ENCODE measurements around the gene CADPS.

CADPS gene

DNA sequence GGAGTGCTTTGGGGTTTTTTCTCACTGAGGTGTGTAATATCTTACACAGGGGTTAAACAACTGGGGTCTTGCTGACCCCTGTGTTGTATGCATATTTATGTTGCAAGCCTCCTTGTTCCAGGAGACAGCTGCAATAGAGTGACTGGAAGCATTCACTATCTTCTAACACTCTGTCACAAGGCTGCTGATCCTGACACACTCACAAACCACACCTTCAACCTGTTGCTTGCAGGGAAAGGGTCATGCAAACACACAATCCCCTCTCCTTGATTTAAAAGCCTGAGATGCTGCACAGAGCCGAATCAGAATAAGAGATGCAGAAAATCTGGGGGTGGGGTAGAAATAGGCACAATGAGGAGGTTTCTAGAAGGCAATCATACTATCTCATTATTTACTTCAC, 197.3 kb downstream of the CADPS start:
- no peaks in the 10 kb centered on the region for H3K36me3 Mint-ChIP-seq
- H3K27ac Mint-ChIP-seq: no peak overlapping the region
- H3K4me1 Mint-ChIP-seq (ENCODE audit: low read depth): no peaks in the 10 kb centered on the region
- H3K9me3 Mint-ChIP-seq (ENCODE audit: low read depth): no peaks in the 10 kb centered on the region
- H3K4me3 Mint-ChIP-seq: no peak overlapping the region
- H3K27me3 Mint-ChIP-seq: peaks cover 3% of the 10 kb centered on the region

DNA sequence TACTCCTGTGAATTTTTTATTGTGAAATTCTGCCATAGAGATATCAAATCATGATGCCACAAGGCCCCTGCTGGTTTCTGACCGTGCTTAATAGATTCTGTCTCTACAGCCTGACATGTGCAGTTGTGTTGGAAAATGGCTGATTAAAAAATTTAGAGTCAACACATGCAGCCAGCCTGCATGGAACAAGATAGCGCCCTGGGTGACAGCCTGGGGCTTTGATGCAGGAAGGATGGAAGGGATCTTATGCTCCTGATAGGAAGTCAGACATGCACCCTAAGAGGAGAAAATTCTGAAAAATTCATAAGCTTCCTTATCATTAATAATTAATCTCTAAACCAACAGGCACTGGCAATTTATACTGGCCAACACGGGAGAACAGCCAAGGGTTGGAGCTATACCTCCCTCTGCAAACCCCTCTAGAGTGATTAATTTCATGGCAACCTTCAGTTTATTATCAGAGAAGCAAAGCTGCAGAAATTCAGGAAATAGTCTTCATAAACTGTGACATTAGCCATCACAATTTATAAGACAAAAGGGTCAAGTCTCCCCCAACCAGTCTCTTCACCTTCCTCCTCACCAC, 198.4 kb downstream of the CADPS start:
- no peaks in the 10 kb centered on the region for H3K9me3 Mint-ChIP-seq (ENCODE audit: low read depth)
- H3K36me3 Mint-ChIP-seq: no peaks in the 10 kb centered on the region
- H3K27me3 Mint-ChIP-seq: peaks cover 6% of the 10 kb centered on the region
- H3K4me1 Mint-ChIP-seq (ENCODE audit: low read depth): no peaks in the 10 kb centered on the region
- H3K4me3 Mint-ChIP-seq: no peak overlapping the region
- no peak overlapping the region for H3K27ac Mint-ChIP-seq

DNA sequence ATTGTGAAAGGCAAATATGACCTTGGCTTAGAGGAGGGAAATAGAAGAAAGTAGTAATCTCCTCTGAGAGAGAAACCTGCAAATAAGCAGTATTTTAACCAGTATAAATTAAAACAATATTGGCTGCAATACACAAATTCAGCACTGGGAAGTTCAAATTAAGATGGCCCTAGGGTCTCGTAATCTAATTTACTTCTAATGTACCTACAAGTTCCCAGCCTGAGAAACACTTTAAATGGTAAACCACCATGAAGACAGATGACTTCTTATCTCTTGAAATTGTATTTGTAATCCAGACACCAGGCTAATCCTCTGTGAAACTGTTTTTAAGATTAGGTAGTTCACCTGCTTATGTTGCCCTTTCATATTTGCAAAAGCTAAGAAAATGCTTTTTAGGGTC, 199.7 kb downstream of the CADPS start:
- Mint-ChIP-seq H3K4me1 (ENCODE audit: low read depth) (no peaks in the 10 kb centered on the region), H3K9me3 (ENCODE audit: low read depth) (no peaks in the 10 kb centered on the region), H3K4me3 (no peak overlapping the region), H3K27me3 (peaks cover 6% of the 10 kb centered on the region), H3K36me3 (no peaks in the 10 kb centered on the region), H3K27ac (no peak overlapping the region)

DNA sequence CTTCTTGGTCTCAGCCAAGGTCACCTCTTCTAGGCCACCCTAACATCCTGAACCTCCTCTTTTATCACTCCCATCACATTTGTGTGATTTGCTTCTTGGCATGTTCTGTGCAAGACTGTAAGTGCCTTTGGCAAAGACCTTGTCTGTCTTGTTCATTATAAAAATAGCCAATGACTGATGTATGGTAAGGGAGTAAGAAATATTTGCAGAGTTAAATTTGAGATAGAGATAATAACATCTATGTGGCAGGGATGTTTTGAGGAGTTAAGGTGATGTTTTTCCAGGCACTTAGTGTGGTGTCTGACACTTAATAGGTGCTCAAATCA, 202.3 kb downstream of the CADPS start:
- Mint-ChIP-seq H3K4me1 (ENCODE audit: low read depth) (no peaks in the 10 kb centered on the region), H3K4me3 (no peak overlapping the region), H3K27ac (no peak overlapping the region), H3K9me3 (ENCODE audit: low read depth) (no peaks in the 10 kb centered on the region), H3K27me3 (peaks cover 8% of the 10 kb centered on the region), H3K36me3 (no peaks in the 10 kb centered on the region)

DNA sequence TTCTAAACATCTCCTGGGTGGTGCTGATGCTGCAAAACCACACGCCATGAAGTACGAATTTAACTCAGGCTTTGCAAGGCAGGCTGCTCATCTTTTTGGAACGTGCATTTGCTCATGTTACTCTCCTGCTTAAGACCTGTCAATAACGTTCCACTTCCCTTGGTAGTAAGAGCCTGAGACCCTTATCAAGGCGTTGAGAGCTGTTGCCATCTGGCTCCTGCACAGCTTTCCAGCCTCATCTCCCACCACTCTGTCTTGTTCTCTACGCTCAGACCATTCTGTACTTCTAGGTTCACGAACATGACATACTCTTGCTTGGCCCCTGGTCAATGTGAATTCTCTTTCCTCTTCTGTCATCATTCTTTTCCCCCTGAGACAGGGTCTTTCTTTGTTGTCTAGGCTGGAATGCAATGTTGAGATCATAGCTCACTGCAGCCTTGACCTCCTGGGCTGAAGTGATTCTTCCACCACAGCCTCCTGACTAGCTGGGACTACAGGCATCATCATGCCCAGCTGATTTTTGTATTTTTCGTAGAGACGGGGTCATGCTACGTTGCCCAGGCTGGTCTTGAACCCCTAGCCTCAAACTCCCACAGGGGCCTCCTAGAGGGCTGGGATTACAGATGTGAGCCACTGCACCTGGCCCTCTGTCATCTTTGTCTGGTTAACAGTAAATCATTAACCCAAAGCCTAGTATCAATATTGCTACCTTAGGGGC, 202.8 kb downstream of the CADPS start:
- Mint-ChIP-seq H3K9me3 (ENCODE audit: low read depth) (no peaks in the 10 kb centered on the region), H3K4me3 (no peak overlapping the region), H3K27me3 (peaks cover 10% of the 10 kb centered on the region), H3K36me3 (no peaks in the 10 kb centered on the region), H3K4me1 (ENCODE audit: low read depth) (no peaks in the 10 kb centered on the region), H3K27ac (no peak overlapping the region)

DNA sequence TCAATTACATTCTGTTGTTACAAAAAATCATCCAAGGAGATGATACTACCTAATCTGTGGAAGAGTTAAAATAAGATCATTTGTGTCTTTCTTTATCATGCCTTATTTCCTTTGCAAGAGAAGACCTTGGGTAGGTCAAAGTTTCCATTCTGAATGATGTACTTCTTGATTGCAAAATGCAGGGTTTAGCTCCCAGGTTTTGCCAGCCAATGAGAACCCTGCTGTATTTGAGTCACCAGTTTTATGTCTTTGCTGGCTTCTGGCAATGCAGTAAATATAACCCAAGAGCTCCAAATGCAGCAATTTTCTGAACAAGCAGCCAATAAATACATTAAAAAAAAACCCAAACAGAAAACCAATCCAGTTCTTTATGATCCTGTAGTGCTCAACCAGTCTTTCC, 204.9 kb downstream of the CADPS start:
- Mint-ChIP-seq H3K27me3 (peaks cover 7% of the 10 kb centered on the region), H3K9me3 (ENCODE audit: low read depth) (no peaks in the 10 kb centered on the region), H3K27ac (no peak overlapping the region), H3K36me3 (no peaks in the 10 kb centered on the region), H3K4me1 (ENCODE audit: low read depth) (no peaks in the 10 kb centered on the region), H3K4me3 (no peak overlapping the region)

DNA sequence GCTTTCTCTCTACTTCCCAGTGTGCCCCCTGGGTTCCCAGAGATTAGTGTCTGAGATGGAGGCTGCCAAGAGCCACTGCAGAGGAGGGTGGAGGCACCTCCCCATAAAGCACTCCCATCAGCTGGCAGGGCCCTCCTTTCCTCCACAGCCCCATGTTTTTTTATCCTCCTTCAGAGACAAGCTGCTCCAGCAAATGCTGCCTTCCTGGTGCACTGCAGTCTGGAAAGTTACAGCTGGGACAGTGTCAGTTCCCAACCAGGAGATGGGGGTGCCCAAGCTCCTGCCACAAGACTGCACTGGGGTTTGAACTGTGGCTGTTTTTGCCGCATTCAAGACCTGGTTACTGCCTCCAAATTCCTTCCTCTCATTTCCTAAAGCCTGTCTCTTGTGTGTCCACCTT, 206.1 kb downstream of the CADPS start:
- Mint-ChIP-seq H3K4me3 (no peak overlapping the region), H3K4me1 (ENCODE audit: low read depth) (no peaks in the 10 kb centered on the region), H3K9me3 (ENCODE audit: low read depth) (no peaks in the 10 kb centered on the region), H3K27me3 (peaks cover 7% of the 10 kb centered on the region), H3K36me3 (no peaks in the 10 kb centered on the region), H3K27ac (no peak overlapping the region)

DNA sequence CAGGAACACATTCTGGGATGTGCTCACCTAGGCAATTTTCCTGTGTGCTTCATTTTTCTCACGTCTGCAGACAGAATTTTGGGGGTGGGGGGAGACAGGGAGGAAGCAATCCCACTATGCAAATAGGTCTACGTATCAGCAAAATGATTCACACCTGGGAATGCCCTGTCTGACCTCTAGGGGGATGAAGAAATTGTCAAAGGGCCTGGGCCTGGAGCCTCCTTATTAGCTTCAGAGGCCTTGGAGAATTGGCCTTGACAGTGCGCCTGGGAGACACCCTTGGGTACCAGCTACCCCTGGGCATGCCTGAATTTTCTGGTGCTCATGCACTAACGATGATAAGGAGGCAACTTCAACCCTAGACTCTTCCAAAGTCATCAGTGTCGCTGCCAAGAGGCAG, 207.5 kb downstream of the CADPS start:
- no peak overlapping the region for H3K4me3 Mint-ChIP-seq
- no peaks in the 10 kb centered on the region for H3K36me3 Mint-ChIP-seq
- peaks cover 7% of the 10 kb centered on the region for H3K27me3 Mint-ChIP-seq
- H3K4me1 Mint-ChIP-seq (ENCODE audit: low read depth): no peaks in the 10 kb centered on the region
- no peak overlapping the region for H3K27ac Mint-ChIP-seq
- H3K9me3 Mint-ChIP-seq (ENCODE audit: low read depth): no peaks in the 10 kb centered on the region

DNA sequence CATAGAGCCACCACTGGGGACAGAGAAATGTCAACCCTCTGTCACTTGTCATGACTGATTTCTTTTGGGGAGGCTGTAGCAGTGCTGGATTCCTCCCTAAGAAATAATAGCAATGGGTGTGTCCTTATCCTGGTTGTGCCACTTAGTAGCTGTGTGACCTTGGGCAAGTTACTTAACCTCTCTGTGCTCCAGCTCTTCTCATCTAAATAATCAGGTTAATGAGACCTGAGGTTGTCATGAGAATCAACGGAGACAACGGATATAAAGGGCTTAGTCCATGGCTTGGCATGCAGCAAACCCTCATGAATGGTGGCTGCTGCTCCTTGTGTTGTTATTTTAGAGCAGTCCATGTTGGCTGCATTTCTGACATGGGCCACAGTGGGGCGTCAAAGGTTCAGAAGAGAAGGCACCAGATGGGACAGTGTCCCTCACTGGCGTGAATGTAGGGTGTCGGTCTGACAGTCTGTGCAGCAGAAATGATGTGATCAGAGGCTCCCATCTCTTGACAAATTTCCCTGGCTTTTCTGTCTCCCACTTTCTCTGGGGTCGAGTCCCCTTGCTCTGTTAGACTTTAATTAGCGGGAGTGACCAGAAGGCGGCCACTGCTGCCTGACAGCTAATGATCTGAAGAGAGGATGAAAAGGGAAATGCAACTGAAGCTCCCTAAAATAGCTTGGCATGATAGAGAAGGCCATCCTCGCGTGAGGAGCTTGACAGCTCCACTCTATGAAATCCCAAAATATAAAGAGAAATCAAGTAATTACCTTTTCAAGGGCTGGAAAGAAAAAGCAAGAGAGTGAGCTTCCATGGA, 209.4 kb downstream of the CADPS start:
- Mint-ChIP-seq H3K36me3 (no peaks in the 10 kb centered on the region), H3K4me3 (no peak overlapping the region), H3K4me1 (ENCODE audit: low read depth) (no peaks in the 10 kb centered on the region), H3K9me3 (ENCODE audit: low read depth) (no peaks in the 10 kb centered on the region), H3K27ac (no peak overlapping the region), H3K27me3 (peaks cover 6% of the 10 kb centered on the region)

DNA sequence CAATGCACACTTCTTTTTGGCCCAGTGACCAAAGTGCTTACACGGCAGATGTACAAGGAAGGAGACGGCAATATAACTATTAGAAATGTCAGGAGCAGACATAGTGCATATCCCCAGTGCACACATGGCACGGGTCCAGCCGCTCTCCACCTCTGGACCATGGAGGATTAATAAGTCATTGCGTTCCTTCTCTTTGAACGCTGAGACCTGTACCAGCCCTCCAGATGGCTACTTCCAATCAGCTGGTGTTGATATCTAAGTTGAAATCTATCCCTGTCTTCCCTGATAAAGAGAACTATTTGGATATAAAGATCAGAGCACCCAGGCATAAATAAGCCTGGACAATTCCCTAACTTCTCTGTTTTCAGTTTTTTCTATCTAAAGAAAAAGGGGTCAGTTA, 212.5 kb downstream of the CADPS start:
- no peaks in the 10 kb centered on the region for H3K9me3 Mint-ChIP-seq (ENCODE audit: low read depth)
- H3K27me3 Mint-ChIP-seq: peaks cover 2% of the 10 kb centered on the region
- H3K4me1 Mint-ChIP-seq (ENCODE audit: low read depth): no peaks in the 10 kb centered on the region
- H3K36me3 Mint-ChIP-seq: no peaks in the 10 kb centered on the region
- no peak overlapping the region for H3K4me3 Mint-ChIP-seq
- H3K27ac Mint-ChIP-seq: no peak overlapping the region

DNA sequence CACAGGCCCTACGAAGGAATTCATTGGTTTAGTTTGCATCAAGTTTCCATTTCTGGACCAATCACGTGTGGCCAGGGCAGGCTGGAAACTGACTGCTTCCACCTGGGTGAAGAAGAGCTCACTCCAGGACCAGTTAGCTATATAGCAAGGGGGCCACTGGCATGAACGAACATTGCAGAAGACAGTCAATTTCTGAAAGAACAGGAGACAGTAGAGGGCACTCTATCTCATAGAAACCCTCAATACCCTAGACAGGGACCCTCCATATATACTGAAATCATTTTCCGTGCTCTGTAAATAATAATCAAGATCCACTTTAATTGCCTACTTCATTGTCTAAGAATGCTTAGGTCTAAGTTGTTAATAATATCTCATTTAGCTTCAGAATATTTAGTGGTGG, 215.6 kb downstream of the CADPS start:
- no peak overlapping the region for H3K4me3 Mint-ChIP-seq
- H3K36me3 Mint-ChIP-seq: no peaks in the 10 kb centered on the region
- no peak overlapping the region for H3K27ac Mint-ChIP-seq
- H3K4me1 Mint-ChIP-seq (ENCODE audit: low read depth): no peaks in the 10 kb centered on the region
- H3K27me3 Mint-ChIP-seq: peaks cover 2% of the 10 kb centered on the region
- no peaks in the 10 kb centered on the region for H3K9me3 Mint-ChIP-seq (ENCODE audit: low read depth)

DNA sequence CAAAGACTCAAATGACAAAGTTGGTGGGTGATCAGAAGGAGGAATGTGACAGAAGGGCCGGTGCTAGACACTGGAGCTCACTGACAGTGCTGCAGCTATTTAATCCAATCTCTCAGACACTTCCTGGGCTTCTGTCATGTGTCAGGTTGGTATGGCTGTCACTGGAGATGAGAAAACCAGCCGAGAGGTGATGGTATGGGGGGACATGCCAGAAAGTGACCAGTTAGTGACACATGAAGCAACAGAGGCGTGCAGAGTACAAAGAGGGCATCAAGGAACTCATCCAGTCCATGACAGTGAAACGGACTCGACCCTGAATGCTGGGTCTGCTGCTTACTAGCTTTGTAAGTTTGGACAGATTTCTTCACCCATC, 219.5 kb downstream of the CADPS start:
- H3K4me3 Mint-ChIP-seq: no peak overlapping the region
- no peak overlapping the region for H3K27ac Mint-ChIP-seq
- no peaks in the 10 kb centered on the region for H3K9me3 Mint-ChIP-seq (ENCODE audit: low read depth)
- no peaks in the 10 kb centered on the region for H3K27me3 Mint-ChIP-seq
- no peaks in the 10 kb centered on the region for H3K36me3 Mint-ChIP-seq
- H3K4me1 Mint-ChIP-seq (ENCODE audit: low read depth): no peaks in the 10 kb centered on the region

DNA sequence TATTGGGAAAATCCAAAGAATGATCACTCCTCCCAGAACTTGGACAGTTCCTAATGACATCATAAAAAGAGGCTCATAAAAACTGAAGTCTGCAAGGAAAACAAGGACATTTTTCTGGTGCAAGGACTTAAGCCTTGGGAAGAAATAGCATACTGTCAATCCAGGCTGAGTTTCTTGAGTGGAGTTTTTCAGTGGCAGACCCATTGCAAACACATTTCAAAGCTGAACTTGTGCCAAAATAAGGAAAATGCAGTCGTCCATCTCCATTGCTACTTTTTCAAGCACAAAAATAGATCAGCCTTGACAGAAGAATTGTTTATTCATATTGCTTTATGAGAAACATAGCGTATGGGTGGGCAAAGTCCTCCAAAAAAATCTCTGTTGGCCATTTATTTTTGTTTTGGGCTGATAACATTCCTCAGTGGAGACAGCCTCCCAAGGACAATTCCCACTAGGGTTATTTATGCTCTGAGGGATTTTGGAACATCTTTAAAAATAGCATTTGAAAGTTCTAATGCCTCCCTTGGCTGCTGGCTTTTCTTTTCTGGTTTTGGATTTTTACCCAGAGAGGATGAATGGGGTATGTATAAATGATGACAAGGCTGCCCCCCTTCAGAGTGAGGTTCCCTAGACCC, 220.0 kb downstream of the CADPS start:
- no peaks in the 10 kb centered on the region for H3K9me3 Mint-ChIP-seq (ENCODE audit: low read depth)
- no peak overlapping the region for H3K4me3 Mint-ChIP-seq
- H3K36me3 Mint-ChIP-seq: no peaks in the 10 kb centered on the region
- H3K27ac Mint-ChIP-seq: no peak overlapping the region
- no peaks in the 10 kb centered on the region for H3K27me3 Mint-ChIP-seq
- H3K4me1 Mint-ChIP-seq (ENCODE audit: low read depth): no peaks in the 10 kb centered on the region

DNA sequence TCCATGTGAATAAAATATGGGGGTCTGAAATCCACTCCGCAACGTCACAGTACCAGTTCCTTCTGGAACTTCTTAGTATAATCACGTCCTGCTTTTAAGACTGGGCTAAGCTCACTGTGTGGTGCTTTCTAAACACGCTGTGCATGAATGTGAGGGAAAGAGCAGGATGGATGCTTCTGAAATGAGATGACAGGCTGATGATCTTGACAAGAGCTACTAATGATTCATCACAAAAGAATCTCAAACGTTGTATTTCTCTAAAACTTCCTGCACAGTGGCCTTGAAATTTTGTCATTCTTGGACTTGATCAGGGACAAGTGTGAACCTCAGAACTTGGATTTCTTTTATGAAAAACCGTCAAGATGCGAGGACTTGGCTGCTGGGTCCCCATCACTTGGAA, 221.4 kb downstream of the CADPS start:
- H3K4me1 Mint-ChIP-seq (ENCODE audit: low read depth): no peaks in the 10 kb centered on the region
- H3K9me3 Mint-ChIP-seq (ENCODE audit: low read depth): no peaks in the 10 kb centered on the region
- H3K4me3 Mint-ChIP-seq: no peak overlapping the region
- no peaks in the 10 kb centered on the region for H3K27me3 Mint-ChIP-seq
- H3K36me3 Mint-ChIP-seq: no peaks in the 10 kb centered on the region
- no peak overlapping the region for H3K27ac Mint-ChIP-seq

DNA sequence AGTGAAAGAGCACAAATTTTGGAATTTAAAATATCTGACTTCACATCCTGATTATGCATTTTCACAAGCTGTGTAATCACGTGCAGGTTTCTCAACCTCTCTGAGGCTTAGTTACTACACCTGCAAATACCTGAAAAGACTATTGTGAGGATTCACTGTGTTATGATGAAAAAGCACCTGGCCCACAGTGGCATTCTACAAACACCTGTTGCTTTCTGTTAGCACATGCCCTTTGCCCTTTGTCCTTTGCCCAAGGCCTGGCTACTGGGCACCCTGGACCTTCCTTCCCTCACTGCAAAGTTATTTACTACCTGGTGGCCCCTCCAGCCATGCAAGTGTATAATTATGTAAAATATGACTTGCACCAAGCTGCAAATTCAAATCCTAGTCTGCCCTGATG, 227.5 kb downstream of the CADPS start:
- H3K36me3 Mint-ChIP-seq: no peaks in the 10 kb centered on the region
- no peak overlapping the region for H3K27ac Mint-ChIP-seq

More for the DNA sequence above, 227.5 kb downstream of the CADPS start:
- H3K4me3 Mint-ChIP-seq: no peak overlapping the region
- peaks cover 2% of the 10 kb centered on the region for H3K27me3 Mint-ChIP-seq
- H3K4me1 Mint-ChIP-seq (ENCODE audit: low read depth): no peaks in the 10 kb centered on the region
- H3K9me3 Mint-ChIP-seq (ENCODE audit: low read depth): no peaks in the 10 kb centered on the region
